NT2/D1 (cell line): ENCODE results near the gene CCDC177.
A peak's percentile ranks its signal among the peaks of the same experiment; 100 is the strongest.

Experiments
- DNase-seq: peaks from one replicate; pipeline ENCODE4 v3.0.0-alpha.2; 2011; ENCODE audit warnings: low read depth, low spot score
- H3K27me3 ChIP-seq: 2 replicates; pipeline ENCODE4 v1.6.0; 2011; ENCODE audit warnings: mild to moderate bottlenecking; ENCODE audit not compliant: insufficient read length, insufficient read depth
- H3K36me3 ChIP-seq: 2 replicates; pipeline ENCODE4 v1.6.1; 2011; ENCODE audit warnings: mild to moderate bottlenecking, low read length, mixed read lengths; ENCODE audit not compliant: insufficient read depth, insufficient read length
- H3K4me1 ChIP-seq: 2 replicates; pipeline ENCODE4 v1.5.1; 2011; ENCODE audit not compliant: insufficient read depth, insufficient read length
- H3K4me3 ChIP-seq: 2 replicates; pipeline ENCODE4 v1.5.1; 2011; ENCODE audit warnings: low read depth; ENCODE audit not compliant: insufficient read length
- H3K9ac ChIP-seq: 2 replicates; pipeline ENCODE4 v1.6.0; 2011; ENCODE audit warnings: low read depth; ENCODE audit not compliant: insufficient read length
- H3K9me3 ChIP-seq: 2 replicates; pipeline ENCODE4 v1.5.1; 2011; ENCODE audit warnings: mild to moderate bottlenecking, low read length; ENCODE audit not compliant: insufficient read depth
- SUZ12 ChIP-seq: IDR thresholded peaks from 2 replicates; pipeline ENCODE4 v1.6.1; 2011; ENCODE audit not compliant: insufficient read length, insufficient read depth; ENCODE audit errors: extremely low read depth
- YY1 ChIP-seq: IDR thresholded peaks from 2 replicates; pipeline ENCODE4 v1.6.1; 2011; ENCODE audit not compliant: insufficient read length, insufficient read depth
- ZNF274 ChIP-seq: IDR thresholded peaks from 2 replicates; pipeline ENCODE4 v1.6.1; 2011; ENCODE audit warnings: mild to moderate bottlenecking, low read depth, low read length

The CCDC177 gene

GRCh38 chr14:69547701-69548348, 26.8 kb downstream of the CCDC177 start:
- H3K4me3 ChIP-seq = peak overlapping the region; percentile 39
- no peaks in the 10 kb centered on the region for H3K36me3 ChIP-seq
- no peaks in the 10 kb centered on the region for H3K9me3 ChIP-seq
- H3K9ac ChIP-seq = peak overlapping the region; percentile 50
- TF ChIP-seq ZNF274 (no peak), SUZ12 (no peak), YY1 (no peak)
- DNase-seq = peak; percentile 42
- H3K4me1 ChIP-seq = no peaks in the 10 kb centered on the region
- H3K27me3 ChIP-seq = no peaks in the 10 kb centered on the region

DNA sequence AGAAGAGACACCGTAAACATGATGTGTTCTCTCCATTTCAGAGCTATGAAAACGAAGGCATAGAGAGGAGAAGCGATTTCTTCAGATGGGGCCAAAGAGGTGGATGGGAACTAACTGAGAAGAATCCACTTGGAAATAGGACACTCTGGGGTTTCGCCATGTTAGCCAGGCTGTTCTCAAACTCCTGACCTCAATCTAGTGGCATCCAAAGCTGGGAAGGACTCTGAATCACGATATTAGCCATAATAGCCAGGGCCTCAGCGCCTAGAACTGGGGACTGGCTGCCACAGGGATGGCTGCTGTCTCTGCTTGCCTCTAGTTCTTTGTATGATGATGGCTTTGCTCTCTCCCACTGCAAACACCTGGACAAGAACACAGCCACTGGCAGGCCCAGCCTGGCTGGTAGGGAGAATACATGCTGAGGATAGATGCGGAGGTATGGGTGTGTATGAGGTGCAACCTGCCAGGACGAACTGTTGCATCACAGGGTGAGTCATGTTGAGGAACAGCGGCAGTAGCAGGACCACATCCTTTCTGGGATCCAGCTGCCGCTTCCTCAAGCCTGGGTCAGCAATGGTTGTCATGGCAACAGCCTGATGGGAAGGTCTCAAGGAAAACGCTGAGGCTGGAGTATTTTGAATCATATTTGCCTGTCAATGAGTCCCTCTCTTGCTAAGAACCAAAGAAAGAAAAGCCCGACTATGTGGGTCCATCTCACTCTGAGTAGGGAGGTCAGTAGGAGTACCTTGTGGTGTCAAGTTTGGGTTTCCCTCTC, 31.1 kb downstream of the CCDC177 start:
- Histone ChIP-seq H3K9ac (no peak overlapping the region), H3K27me3 (no peaks in the 10 kb centered on the region), H3K36me3 (no peaks in the 10 kb centered on the region), H3K4me3 (no peak overlapping the region), H3K4me1 (no peaks in the 10 kb centered on the region), H3K9me3 (no peaks in the 10 kb centered on the region; the same call in 1 of the 2 replicates)
- DNase-seq = no peak
- TF ChIP-seq ZNF274 (no peak), SUZ12 (no peak), YY1 (no peak)

DNA sequence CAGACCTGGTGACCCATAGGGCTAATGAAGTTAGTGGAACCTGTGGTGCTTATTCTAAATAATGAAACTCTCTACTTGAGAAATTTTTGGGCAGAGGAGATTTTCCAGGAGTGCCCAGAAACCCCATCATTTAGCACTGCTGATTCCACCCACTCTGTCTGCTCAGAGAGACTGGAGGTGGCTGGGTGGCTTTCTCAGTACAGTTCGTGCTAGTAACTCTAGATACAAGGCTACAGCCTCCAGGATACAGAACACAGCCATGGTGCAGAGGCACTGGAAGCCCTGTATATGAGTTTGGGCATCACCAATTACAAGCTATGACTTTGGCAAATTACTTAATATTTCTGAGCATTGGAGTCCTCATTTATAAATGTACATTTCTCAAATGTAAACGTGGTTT, 32.4 kb downstream of the CCDC177 start:
- H3K9me3 ChIP-seq = no peaks in the 10 kb centered on the region; the same call in 1 of the 2 replicates
- H3K4me3 ChIP-seq = no peak overlapping the region
- no peaks in the 10 kb centered on the region for H3K4me1 ChIP-seq
- DNase-seq = no peak
- H3K36me3 ChIP-seq = no peaks in the 10 kb centered on the region
- H3K9ac ChIP-seq = no peak overlapping the region
- TF ChIP-seq ZNF274 (no peak), SUZ12 (no peak), YY1 (no peak)
- no peaks in the 10 kb centered on the region for H3K27me3 ChIP-seq

DNA sequence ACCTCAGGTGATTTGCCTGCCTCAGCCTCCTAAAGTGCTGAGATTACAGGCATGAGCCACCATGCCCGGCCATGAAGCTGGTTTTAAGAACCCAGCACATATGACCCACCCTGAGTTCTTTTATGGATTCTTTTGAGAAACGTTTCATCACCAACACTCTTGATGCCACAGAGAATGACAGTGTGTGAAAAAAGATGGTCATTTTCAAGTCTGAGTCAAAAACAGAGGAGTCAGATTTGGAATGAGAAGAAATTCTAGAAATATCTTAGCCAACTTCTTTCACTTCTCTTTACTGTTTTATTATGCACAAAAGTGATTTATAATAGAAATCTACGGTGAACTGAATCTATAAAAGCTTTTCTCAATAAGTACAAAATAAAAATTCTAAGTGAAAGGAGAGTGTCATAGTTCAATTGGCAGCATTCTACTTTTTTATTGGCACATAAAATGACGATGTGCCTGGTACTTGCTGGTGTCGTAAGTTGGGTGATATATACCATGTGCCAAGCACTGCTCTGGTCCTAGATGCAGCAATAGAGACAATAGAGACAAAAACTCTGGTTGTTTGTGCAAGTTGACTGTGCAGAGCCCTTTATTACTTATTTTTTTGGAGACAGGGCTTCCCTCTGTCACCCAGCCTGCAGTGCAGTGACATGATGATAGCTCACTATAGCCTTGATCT, 33.9 kb downstream of the CCDC177 start:
- no peak overlapping the region for H3K9ac ChIP-seq
- no peak for TF ChIP-seq SUZ12
- TF ChIP-seq YY1 = no peak
- TF ChIP-seq ZNF274 = no peak
- no peaks in the 10 kb centered on the region for H3K27me3 ChIP-seq
- DNase-seq = no peak
- H3K4me3 ChIP-seq = no peak overlapping the region
- no peaks in the 10 kb centered on the region; the same call in 1 of the 2 replicates for H3K9me3 ChIP-seq
- no peaks in the 10 kb centered on the region for H3K4me1 ChIP-seq
- no peaks in the 10 kb centered on the region for H3K36me3 ChIP-seq

GRCh38 chr14:69539631-69540410, 34.9 kb downstream of the CCDC177 start:
- Histone ChIP-seq H3K9me3 (no peaks in the 10 kb centered on the region; the same call in 1 of the 2 replicates), H3K4me1 (no peaks in the 10 kb centered on the region), H3K9ac (no peak overlapping the region), H3K27me3 (no peaks in the 10 kb centered on the region), H3K36me3 (no peaks in the 10 kb centered on the region), H3K4me3 (no peak overlapping the region)
- no peak for DNase-seq
- TF ChIP-seq YY1 (no peak), ZNF274 (no peak), SUZ12 (no peak)

DNA sequence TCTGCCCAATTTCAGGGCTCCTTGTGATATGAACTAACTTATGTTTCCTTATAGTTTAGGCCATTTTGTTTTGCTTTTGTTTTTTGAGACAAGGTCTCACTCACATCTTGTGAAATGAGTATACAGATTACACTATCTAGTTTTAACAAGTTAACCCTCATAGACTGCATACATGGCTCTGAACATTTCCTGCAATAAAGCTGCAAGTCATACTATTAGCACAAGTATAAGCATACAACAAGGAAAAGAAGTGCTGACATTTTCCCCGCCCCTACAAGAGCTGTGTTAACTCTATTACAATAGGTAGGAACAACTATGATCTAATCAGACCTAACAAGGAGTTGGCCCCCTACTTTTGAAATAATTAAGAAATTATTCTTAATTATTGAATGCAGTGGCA, 35.9 kb downstream of the CCDC177 start:
- no peaks in the 10 kb centered on the region for H3K27me3 ChIP-seq
- DNase-seq = no peak
- H3K9me3 ChIP-seq = no peaks in the 10 kb centered on the region; the same call in 1 of the 2 replicates
- H3K4me3 ChIP-seq = no peak overlapping the region
- TF ChIP-seq SUZ12 (no peak), YY1 (no peak), ZNF274 (no peak)
- H3K9ac ChIP-seq = no peak overlapping the region
- no peaks in the 10 kb centered on the region for H3K36me3 ChIP-seq
- no peaks in the 10 kb centered on the region for H3K4me1 ChIP-seq
